ENCODE measurements around the gene SLC2A9. TPM values are rescaled to one million over a fixed set of nuclear protein-coding genes. Genes with fewer than 3 reads are reported as not detected.

The SLC2A9 gene
- total RNA-seq, 1 experiment from 2014 or later: 3.5 TPM

DNA sequence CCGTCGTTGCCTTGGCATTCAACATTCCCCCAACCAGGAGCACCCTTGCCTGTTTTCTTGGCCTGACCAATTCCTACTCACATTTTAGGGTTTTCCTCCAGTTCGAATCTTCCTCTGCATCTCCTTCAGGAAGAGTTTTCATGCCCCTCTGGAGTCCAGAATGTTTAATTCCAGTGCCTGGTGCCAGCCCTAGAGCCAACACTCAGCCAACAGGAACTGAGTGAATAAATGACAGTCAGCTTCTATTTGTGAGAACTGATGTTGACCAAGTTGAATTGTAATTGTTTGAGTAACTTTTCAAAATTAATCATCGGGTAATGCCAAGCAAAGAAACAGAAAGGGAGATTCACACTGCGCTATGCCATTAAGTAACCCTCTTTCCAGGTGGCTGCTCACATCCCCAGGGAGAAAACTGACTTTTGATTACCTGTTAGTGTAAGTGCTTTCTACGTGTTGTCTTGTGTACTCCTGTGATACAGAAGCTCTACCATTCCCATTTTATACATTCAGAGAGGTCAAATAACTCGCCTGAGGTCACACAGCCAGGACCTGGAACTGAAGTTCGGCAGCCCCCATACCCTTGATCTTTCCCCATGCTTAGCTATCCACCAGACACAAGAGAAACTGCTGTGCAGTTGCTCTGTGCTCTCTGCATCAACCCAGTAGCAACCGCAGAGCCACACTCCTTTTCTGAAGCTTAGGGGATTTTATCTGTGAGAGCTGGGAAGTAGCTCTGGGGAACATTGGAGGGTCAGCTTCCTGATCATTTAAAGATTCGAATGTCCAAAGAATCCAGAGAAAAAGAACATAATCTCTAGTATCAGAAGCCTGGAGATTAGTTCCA, 19.0 kb upstream of the SLC2A9 start:
- H3K36me3 ChIP-seq (ENCODE audit: control insufficient read depth, insufficient read depth, low read length): no peaks in the 10 kb centered on the region
- in situ Hi-C loops (cut with HindIII; ENCODE audit: low pct_unique_long_range_greater_than_20kb, low sequenced_read_pairs): no loop called here
- intact Hi-C loops (cut with micrococcal nuclease; ENCODE audit: unreplicated experiment): no loop called here
- H3K9me3 ChIP-seq (ENCODE audit: control insufficient read depth, insufficient read depth, low read depth, low read length): no peaks in the 10 kb centered on the region
- ATAC-seq (no peak), DNase-seq (ENCODE audit: low read depth, low spot score) (no peak)
- ChIA-PET POLR2A (no interaction called here), CTCF (no interaction called here)
- BruUV-seq (replicated peaks): no TSS peak
- H3K4me3 ChIP-seq (ENCODE audit: low read depth in 2 of 2, low read length in 2 of 2): no peak overlapping the region
- TF ChIP-seq POLR2AphosphoS5 (IDR thresholded peaks at IDR 0.05; ENCODE audit: low read depth, low read length): no peak
- TF ChIP-seq, protein P1, sequence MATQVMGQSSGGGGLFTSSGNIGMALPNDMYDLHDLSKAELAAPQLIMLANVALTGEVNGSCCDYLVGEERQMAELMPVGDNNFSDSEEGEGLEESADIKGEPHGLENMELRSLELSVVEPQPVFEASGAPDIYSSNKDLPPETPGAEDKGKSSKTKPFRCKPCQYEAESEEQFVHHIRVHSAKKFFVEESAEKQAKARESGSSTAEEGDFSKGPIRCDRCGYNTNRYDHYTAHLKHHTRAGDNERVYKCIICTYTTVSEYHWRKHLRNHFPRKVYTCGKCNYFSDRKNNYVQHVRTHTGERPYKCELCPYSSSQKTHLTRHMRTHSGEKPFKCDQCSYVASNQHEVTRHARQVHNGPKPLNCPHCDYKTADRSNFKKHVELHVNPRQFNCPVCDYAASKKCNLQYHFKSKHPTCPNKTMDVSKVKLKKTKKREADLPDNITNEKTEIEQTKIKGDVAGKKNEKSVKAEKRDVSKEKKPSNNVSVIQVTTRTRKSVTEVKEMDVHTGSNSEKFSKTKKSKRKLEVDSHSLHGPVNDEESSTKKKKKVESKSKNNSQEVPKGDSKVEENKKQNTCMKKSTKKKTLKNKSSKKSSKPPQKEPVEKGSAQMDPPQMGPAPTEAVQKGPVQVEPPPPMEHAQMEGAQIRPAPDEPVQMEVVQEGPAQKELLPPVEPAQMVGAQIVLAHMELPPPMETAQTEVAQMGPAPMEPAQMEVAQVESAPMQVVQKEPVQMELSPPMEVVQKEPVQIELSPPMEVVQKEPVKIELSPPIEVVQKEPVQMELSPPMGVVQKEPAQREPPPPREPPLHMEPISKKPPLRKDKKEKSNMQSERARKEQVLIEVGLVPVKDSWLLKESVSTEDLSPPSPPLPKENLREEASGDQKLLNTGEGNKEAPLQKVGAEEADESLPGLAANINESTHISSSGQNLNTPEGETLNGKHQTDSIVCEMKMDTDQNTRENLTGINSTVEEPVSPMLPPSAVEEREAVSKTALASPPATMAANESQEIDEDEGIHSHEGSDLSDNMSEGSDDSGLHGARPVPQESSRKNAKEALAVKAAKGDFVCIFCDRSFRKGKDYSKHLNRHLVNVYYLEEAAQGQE (IDR thresholded peaks at IDR 0.05; ENCODE audit: insufficient read depth in 1 of 2, low read depth in 2 of 2, low read length in 1 of 2): no peak
- TF ChIP-seq TCF7L2 (IDR thresholded peaks at IDR 0.05; ENCODE audit: low read depth, low read length): no peak
- no peak for TF ChIP-seq SIN3A (IDR thresholded peaks at IDR 0.05; ENCODE audit: borderline replicate concordance, insufficient read depth, low read depth, low read length)
- TF ChIP-seq, protein P2, sequence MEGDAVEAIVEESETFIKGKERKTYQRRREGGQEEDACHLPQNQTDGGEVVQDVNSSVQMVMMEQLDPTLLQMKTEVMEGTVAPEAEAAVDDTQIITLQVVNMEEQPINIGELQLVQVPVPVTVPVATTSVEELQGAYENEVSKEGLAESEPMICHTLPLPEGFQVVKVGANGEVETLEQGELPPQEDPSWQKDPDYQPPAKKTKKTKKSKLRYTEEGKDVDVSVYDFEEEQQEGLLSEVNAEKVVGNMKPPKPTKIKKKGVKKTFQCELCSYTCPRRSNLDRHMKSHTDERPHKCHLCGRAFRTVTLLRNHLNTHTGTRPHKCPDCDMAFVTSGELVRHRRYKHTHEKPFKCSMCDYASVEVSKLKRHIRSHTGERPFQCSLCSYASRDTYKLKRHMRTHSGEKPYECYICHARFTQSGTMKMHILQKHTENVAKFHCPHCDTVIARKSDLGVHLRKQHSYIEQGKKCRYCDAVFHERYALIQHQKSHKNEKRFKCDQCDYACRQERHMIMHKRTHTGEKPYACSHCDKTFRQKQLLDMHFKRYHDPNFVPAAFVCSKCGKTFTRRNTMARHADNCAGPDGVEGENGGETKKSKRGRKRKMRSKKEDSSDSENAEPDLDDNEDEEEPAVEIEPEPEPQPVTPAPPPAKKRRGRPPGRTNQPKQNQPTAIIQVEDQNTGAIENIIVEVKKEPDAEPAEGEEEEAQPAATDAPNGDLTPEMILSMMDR (IDR thresholded peaks at IDR 0.05): no peak
- no peaks in the 10 kb centered on the region for H3K4me1 ChIP-seq (ENCODE audit: control insufficient read depth, insufficient read depth, low read length)
- H3K27me3 ChIP-seq (ENCODE audit: control insufficient read depth, insufficient read depth, low read length): no peaks in the 10 kb centered on the region
- no peak overlapping the region for H3K27ac ChIP-seq (ENCODE audit: low read length)

DNA sequence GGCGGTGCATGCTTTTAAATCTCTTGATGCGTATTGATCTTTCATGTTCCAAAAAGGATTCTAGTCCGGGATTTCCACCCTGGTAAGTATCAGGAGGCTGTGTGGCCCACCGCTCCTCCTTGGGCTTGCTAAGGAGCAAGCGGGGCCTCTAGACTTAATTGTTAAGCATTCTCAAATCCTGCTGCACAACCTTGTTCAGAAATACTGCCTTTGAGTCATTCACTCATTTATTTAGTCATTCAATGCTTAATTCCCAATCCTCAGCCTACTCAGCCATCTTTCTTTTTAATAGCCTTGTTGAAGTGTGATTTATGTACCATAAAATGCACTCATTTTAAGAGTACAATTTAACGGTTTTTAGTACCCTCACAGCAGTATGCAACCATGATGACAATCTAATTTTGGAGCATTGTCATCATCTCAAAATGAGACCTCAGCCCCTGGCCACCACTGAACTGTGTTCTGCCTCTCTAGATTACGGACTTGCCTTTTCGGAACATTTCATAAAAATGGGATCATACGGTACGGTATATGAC, 15.6 kb upstream of the SLC2A9 start:
- no TSS peak for BruUV-seq (replicated peaks)
- intact Hi-C loops (cut with micrococcal nuclease; ENCODE audit: unreplicated experiment): no loop called here
- Histone ChIP-seq H3K27me3 (ENCODE audit: control insufficient read depth, insufficient read depth, low read length) (no peaks in the 10 kb centered on the region), H3K4me1 (ENCODE audit: control insufficient read depth, insufficient read depth, low read length) (no peaks in the 10 kb centered on the region; the same call in 1 of the 2 replicates), H3K4me3 (ENCODE audit: low read depth in 2 of 2, low read length in 2 of 2) (no peak overlapping the region), H3K36me3 (ENCODE audit: control insufficient read depth, insufficient read depth, low read length) (no peaks in the 10 kb centered on the region), H3K27ac (ENCODE audit: low read length) (no peak overlapping the region), H3K9me3 (ENCODE audit: control insufficient read depth, insufficient read depth, low read depth, low read length) (no peaks in the 10 kb centered on the region)
- in situ Hi-C loops (cut with HindIII; ENCODE audit: low pct_unique_long_range_greater_than_20kb, low sequenced_read_pairs): no loop called here
- no peak for ATAC-seq
- TF ChIP-seq SIN3A (IDR thresholded peaks at IDR 0.05; ENCODE audit: borderline replicate concordance, insufficient read depth, low read depth, low read length) (no peak), POLR2AphosphoS5 (IDR thresholded peaks at IDR 0.05; ENCODE audit: low read depth, low read length) (no peak), TCF7L2 (IDR thresholded peaks at IDR 0.05; ENCODE audit: low read depth, low read length) (no peak)
- TF ChIP-seq, protein P2 (IDR thresholded peaks at IDR 0.05): no peak
- TF ChIP-seq, protein P1 (IDR thresholded peaks at IDR 0.05; ENCODE audit: insufficient read depth in 1 of 2, low read depth in 2 of 2, low read length in 1 of 2): no peak
- ChIA-PET CTCF (no interaction called here), POLR2A (no interaction called here)
- no peak for DNase-seq (ENCODE audit: low read depth, low spot score)

Data from Panc1 (cell line).